GM12891 (cell line): Measurements from ENCODE around the gene CMC4.

Experiments used
- POLR2AphosphoS5 ChIP-seq: IDR thresholded peaks from 2 replicates; pipeline ENCODE4 v1.6.1; 2011; ENCODE audit warnings: low read depth, low read length, control low read depth
- POU2F2 ChIP-seq: IDR thresholded peaks from 2 replicates; pipeline ENCODE4 v1.6.1; 2011; ENCODE audit warnings: low read depth, mild to moderate bottlenecking, control low read depth, low read length, moderate library complexity

GRCh38 chrX:155070038-155070437 is 898 bp downstream of the CMC4 start:
- TF ChIP-seq POU2F2 (no peak), POLR2AphosphoS5 (no peak)
